Parathyroid adenoma (tissue), 2 donors: ENCODE results near the gene TOB2.

Source experiments
- H2AFZ ChIP-seq: fragments of 300-600 bp; sonication (generic); one replicate; pipeline ENCODE4 v1.7.0; 2017; ENCODE audit warnings: antibody characterized with exemption, mild to moderate bottlenecking
- H3K27ac ChIP-seq: fragments of 300-600 bp; sonication (generic); one replicate; pipeline ENCODE4 v1.7.0; 2017
- H3K27me3 ChIP-seq: fragments of 300-600 bp; sonication (generic); one replicate; pipeline ENCODE4 v1.7.0; 2017; ENCODE audit warnings: low read length; ENCODE audit not compliant: control insufficient read depth, insufficient read depth
- H3K36me3 ChIP-seq: fragments of 300-600 bp; sonication (generic); one replicate; pipeline ENCODE4 v1.7.0; 2017; ENCODE audit warnings: low read length; ENCODE audit not compliant: control insufficient read depth, insufficient read depth
- H3K4me1 ChIP-seq: fragments of 300-600 bp; sonication (generic); one replicate; pipeline ENCODE4 v1.7.0; 2017; ENCODE audit warnings: control low read depth
- H3K4me2 ChIP-seq: fragments of 300-600 bp; sonication (generic); one replicate; pipeline ENCODE4 v1.7.0; 2017; ENCODE audit warnings: low read length
- H3K4me3 ChIP-seq: fragments of 300-600 bp; sonication (generic); one replicate; pipeline ENCODE4 v1.7.0; 2017; ENCODE audit warnings: low read depth, low read length
- H3K79me2 ChIP-seq: fragments of 300-600 bp; sonication (generic); one replicate; pipeline ENCODE4 v1.7.0; 2017; ENCODE audit warnings: control low read depth
- H3K9ac ChIP-seq: fragments of 300-600 bp; sonication (generic); one replicate; pipeline ENCODE4 v1.7.0; 2017; ENCODE audit warnings: mild to moderate bottlenecking
- H3K9me3 ChIP-seq: fragments of 300-600 bp; sonication (generic); one replicate; pipeline ENCODE4 v1.7.0; 2017; ENCODE audit warnings: low read length; ENCODE audit not compliant: control insufficient read depth
- CTCF ChIP-seq: fragments of 300-600 bp; sonication (generic); IDR thresholded peaks from one replicate; pipeline ENCODE4 v1.7.0; 2017; ENCODE audit warnings: antibody characterized with exemption, mild to moderate bottlenecking
- donor health status: primary hyperparathyroidism.

Gene TOB2

GRCh38 chr22:41429232-41429950 is 17.2 kb downstream of the TOB2 start:
- peaks cover 3% of the 10 kb centered on the region for H3K79me2 ChIP-seq
- no peaks in the 10 kb centered on the region for H3K36me3 ChIP-seq
- H3K27me3 ChIP-seq: no peaks in the 10 kb centered on the region
- H3K9me3 ChIP-seq: no peaks in the 10 kb centered on the region
- no peaks in the 10 kb centered on the region for H3K4me1 ChIP-seq
- TF ChIP-seq CTCF: no peak
- H3K9ac ChIP-seq: no peak overlapping the region
- H3K4me2 ChIP-seq: no peak overlapping the region
- no peak overlapping the region for H2AFZ ChIP-seq
- H3K4me3 ChIP-seq: no peak overlapping the region
- no peak overlapping the region for H3K27ac ChIP-seq

GRCh38 chr22:41425660-41426365 is 20.8 kb downstream of the TOB2 start:
- H3K9ac ChIP-seq: no peak overlapping the region

GRCh38 chr22:41418717-41419116 is 27.9 kb downstream of the TOB2 start:
- H3K36me3 ChIP-seq: no peaks in the 10 kb centered on the region
- peaks cover 11% of the 10 kb centered on the region for H3K4me1 ChIP-seq
- no peak overlapping the region for H3K4me2 ChIP-seq
- peaks cover 2% of the 10 kb centered on the region for H3K79me2 ChIP-seq
- no peak for TF ChIP-seq CTCF
- H3K9ac ChIP-seq: no peak overlapping the region
- H3K27me3 ChIP-seq: no peaks in the 10 kb centered on the region
- no peak overlapping the region for H2AFZ ChIP-seq
- H3K4me3 ChIP-seq: no peak overlapping the region
- peak overlapping the region; percentile 95 for H3K27ac ChIP-seq
- no peaks in the 10 kb centered on the region for H3K9me3 ChIP-seq

More at GRCh38 chr22:41425660-41426365, 20.8 kb downstream of the TOB2 start:
- Histone ChIP-seq H3K79me2 (peaks cover 2% of the 10 kb centered on the region), H3K4me3 (no peak overlapping the region), H2AFZ (no peak overlapping the region), H3K9me3 (no peaks in the 10 kb centered on the region), H3K27me3 (no peaks in the 10 kb centered on the region), H3K27ac (no peak overlapping the region), H3K36me3 (no peaks in the 10 kb centered on the region), H3K4me1 (no peaks in the 10 kb centered on the region), H3K4me2 (no peak overlapping the region)
- no peak for TF ChIP-seq CTCF

GRCh38 chr22:41417622-41418390 is 28.8 kb downstream of the TOB2 start:
- Histone ChIP-seq H3K4me1 (peaks cover 12% of the 10 kb centered on the region), H3K4me3 (peak overlapping the region; percentile 35), H3K36me3 (no peaks in the 10 kb centered on the region), H3K4me2 (peak overlapping the region; percentile 58), H3K79me2 (peaks cover 1% of the 10 kb centered on the region), H3K27me3 (no peaks in the 10 kb centered on the region), H2AFZ (peak overlapping the region; percentile 53), H3K9me3 (no peaks in the 10 kb centered on the region), H3K9ac (no peak overlapping the region), H3K27ac (peak overlapping the region; percentile 95)
- no peak for TF ChIP-seq CTCF
